Stimulated activated CD4-positive, alpha-beta T cell treated with anti-CD3 and anti-CD28 coated beads, Interleukin-1b, Interleukin-23, amount 100 ng/mL, for 48 hours (primary cell): ENCODE data around the gene TRAK2.
"Not testable (repeated sequence)": the region's sequence is repeated elsewhere in the genome, so short reads cannot be mapped to it uniquely, and the experiment has no call there.

Experiments
- DNase-seq: peaks from one replicate; pipeline ENCODE4 v3.0.0-alpha.2; 2020

The TRAK2 gene

GRCh38 chr2:201450954-201451291, 335 bp downstream of the TRAK2 start:
- DNase-seq: no peak

DNA sequence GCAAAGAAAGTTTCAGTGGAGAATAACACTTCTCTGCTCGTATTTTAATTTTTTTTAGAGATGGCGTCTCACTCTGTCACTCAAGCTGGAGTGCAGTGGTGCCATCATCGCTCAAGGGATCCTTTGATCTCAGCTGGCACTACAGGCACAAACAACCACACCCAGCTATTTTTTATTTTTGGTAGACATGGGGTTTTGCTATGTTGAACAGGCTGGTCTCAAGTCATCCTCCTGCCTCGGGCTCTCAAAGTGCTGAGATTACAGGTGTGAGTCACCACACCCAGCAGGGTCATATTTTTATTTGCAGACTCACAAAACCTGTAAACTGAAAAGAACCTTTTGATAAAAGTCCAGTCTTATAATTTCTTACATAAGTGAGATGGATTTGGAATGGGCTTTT, 2.6 kb downstream of the TRAK2 start:
- peak; percentile 28 for DNase-seq

DNA sequence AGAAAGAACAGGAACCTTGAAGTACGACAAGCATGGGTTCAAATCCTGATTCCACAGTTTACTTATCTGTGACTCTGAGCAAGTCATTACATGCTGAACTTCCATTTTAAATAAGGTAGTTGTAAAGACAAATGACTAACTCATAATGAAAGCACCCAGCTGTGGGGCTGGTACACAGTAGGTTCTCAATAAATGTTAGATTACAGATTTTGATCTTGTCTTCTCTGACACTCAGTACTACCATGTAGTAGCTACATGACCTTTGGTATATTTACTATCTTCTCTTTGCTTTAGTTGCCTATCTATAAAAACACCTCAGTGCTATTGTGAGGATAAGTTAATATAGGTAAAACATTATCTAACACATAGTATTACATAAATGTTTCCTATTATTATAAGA, 3.2 kb downstream of the TRAK2 start:
- DNase-seq: peak; percentile 17

- DNase-seq: no peak
Observed at GRCh38 chr2:201447086-201447485, 4.2 kb downstream of the TRAK2 start.

DNA sequence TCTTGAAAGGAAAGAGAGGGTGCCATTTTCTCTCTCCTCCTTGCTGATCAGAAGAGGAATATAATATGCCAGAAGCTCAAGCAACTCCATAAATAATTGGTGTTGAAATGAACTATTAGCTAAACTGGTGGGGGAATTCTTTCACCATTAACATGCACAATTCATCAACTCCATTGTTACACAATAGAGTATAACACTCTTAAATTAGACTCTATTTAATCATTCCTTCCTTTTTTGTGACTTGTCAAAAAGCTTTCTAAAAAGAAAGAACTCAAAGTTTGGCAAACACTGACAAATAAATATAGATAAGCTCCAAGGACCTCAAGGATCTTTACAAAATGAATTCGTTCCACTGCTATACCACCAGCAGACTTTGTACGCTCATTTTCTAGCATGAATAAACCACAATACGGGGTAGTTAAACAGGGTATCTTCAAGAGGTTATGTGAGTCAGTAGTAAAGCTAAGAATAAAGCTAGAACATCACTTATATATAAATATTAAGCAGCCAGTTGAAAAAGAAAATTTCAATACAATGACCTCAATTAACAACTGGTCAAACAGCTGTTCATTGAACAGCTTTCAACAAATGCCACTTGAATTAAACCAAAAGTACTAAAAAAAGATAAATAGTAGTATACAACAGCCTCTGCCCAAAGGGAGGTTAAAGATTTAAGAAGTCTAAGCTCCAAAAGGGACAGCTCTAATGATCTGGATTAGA, 6.4 kb downstream of the TRAK2 start:
- no peak for DNase-seq

DNA sequence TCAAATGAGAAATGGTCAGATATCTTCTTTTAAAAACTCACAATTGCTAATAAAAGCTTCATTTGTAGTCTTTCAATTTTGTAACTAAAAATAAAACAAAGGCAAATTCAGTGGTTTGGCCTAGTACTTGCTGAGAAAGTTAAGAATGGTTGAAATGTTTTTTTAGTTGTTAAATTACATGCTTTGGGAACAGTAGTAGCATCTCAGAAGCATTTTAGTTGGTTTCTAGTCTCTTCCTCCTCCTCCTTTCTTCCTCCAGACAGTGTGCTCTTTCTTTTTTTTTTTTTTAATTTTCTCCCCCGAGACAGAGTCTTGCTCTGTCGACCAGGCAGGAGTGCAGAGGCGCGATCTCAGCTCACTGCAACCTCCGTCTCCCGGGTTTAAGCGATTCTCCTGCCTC, 9.8 kb downstream of the TRAK2 start:
- no peak for DNase-seq

DNA sequence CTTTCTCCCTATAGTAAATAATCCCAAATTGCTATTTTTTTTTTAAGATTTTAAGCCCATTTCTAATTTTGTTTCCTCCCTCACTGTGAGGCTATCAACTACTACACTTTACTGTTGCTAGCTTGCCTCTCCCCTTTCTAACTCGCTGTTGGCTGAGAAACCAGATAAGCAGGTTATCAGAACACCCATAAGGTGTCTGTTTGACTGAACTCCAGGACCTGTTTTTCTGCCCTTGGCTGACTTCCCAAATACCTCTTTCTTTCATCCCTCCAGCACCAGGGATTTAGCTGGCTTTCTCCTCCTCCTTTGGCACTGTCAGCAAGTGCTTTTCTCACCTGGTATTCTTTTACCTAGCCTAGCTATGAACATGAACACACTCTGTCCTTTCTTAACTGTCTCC, 11.1 kb downstream of the TRAK2 start:
- DNase-seq: no peak

- not testable (repeated sequence) for DNase-seq
Observed at GRCh38 chr2:201439336-201439922, 11.8 kb downstream of the TRAK2 start.

DNA sequence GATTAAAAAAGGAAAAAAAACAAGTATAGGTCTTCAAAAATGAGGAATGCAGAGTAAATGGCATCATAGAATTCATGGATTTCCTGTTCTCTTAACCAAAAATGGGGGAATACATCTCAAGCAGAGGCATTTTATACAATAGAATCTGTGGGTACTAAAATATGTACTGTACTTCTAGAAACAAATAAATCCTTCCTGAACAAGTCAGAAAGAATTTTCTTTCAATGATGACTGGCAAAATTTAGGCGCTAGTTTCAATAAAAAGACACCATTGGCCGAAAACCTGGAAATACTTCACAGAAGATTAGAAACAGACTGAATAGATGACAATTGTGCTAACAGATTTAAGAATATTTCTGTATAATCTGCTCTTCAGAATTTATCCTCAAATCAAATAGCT, 15.1 kb downstream of the TRAK2 start:
- DNase-seq: no peak

DNA sequence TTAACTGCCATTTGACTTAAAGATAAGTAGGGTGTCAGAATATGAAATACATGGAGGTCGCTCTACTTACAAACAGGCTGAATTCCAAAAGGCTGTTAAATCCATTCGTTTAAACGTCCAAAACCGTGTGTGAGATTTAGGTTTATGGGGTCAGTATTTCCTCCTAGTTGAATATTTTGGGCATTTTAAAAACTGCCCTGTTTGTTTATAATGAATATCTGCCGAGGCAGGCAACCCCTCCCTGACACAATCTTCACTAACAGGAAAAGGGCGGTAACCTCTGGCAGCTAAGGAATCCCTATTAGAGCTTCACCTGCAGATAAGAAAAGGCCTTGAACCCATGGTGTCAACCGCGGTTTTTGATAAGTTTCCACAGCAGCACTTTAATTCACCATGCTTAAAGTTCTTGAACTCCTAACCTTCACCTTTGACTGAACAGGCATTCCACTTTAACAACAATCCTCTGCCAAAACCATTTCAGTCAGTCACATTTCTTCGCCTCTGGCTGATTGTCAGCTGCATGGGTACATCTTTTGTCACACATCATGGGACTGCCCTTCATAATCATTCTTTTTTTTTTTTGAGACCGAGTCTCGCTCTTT, 17.8 kb downstream of the TRAK2 start:
- DNase-seq: no peak

DNA sequence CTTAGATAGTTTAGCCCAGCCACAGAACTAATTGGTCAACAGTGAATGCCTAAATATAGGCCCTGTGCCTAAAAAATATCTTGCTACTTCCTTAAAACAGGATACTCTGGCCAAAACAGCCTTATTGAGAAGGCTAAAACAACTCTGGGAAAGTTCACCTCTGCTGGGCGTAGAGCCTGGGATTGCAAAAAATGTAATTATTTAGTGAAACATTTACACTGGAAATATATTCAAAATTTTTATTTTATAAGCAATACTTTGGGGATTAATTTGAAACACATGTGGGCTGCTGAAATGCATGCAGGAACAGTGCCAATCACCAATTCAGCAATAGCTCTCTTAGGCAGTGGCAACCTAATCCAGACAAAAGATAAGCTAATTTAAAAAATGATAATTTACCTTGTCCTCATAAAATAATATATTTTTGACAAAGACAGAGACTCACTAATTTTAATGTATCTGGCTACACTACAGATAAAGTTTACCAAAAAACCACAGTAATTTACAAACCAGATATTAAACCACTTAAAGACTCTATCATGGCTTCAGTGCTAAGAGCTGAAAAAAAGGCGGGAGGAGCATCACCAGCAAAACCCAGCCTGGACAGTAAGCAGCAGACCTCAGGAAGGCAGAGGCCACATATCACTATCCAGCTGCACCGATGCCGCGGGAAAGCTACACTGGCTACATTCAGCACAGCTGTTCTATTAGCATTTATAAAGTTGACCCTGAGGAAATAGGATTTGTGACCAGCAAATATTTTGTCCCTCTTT, 18.5 kb downstream of the TRAK2 start:
- no peak for DNase-seq

DNA sequence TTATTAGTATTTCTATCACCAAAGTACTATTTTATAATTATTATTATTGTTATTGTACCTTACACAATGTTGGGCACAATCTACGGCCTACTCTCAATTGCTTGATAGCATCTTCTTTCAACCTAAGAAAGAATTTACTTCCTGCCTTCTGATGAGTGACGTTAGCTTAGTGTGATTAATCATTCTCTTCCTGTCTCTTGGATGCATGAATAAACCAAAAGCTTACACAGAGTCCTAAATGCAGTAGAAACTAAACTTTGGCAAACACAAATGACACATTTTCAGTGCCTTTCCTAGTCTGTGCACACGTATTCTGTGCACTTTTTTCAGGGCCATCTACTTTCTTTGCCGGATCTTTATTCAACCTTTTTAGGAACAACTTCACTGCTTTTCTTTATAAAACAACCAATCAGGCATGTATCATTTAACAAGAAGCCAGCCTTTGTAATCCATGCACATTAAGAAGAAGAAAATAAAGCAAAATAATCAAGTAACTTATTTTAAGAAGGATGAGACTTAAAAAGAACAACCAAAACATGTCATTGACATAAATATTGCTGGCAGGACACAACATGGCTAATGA, 19.1 kb downstream of the TRAK2 start:
- no peak for DNase-seq

GRCh38 chr2:201430839-201431238, 20.4 kb downstream of the TRAK2 start:
- DNase-seq: no peak

DNA sequence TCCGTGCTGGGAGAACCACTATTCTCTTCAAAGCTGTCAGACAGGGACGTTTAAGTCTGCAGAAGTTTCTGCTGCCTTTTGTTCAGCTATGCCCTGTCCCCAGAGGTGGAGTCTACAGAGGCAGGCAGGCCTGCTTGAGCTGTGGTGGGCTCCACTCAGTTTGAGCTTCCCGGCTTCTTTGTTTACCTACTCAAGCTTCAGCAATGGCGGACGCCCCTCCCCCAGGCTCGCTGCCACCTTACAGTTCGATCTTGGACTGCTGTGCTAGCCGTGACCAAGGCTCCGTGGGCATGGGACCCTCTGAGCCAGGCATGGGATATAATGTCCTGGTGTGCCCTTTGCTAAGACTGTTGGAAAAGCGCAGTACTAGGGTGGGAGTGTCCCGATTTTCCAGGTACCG, 20.9 kb downstream of the TRAK2 start:
- DNase-seq: not testable (repeated sequence)

DNA sequence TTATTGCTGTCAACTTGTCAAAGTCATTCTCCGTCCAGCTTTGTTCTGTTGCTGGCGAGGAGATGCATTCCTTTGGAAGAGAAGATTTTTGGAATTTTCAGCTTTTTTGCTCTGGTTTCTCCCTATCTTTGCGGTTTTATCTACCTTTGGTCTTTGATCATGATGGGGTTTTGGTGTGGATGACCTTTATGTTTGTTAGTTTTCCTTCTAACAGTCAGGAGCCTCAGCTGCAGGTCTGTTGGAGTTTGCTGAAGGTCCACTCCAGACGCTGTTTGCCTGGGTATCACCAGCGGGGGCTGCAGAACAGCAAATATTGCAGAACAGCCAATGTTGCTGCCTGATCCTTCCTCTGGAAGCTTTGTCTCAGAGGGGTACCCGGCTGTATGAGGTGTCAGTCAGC, 21.4 kb downstream of the TRAK2 start:
- not testable (repeated sequence) for DNase-seq

DNA sequence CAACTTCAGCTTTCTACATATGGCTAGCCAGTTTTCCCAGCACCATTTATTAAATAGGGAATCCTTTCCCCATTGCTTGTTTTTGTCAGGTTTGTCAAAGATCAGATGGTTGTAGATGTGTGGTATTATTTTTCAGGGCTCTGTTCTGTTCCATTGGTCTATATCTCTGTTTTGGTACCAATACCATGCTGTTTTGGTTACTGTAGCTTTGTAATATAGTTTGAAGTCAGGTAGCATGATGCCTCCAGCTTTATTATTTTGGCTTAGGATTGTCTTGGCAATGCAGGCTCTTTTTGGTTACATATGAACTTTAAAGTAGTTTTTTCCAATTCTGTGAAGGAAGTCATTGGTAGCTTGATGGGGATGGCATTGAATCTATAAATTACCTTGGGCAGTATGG, 22.9 kb downstream of the TRAK2 start:
- not testable (repeated sequence) for DNase-seq

- no peak for DNase-seq
Observed at GRCh38 chr2:201425952-201426351, 25.3 kb downstream of the TRAK2 start.

- DNase-seq: no peak
Observed at GRCh38 chr2:201420442-201421113, 30.7 kb downstream of the TRAK2 start.

GRCh38 chr2:201419986-201420385, 31.3 kb downstream of the TRAK2 start:
- no peak for DNase-seq

DNA sequence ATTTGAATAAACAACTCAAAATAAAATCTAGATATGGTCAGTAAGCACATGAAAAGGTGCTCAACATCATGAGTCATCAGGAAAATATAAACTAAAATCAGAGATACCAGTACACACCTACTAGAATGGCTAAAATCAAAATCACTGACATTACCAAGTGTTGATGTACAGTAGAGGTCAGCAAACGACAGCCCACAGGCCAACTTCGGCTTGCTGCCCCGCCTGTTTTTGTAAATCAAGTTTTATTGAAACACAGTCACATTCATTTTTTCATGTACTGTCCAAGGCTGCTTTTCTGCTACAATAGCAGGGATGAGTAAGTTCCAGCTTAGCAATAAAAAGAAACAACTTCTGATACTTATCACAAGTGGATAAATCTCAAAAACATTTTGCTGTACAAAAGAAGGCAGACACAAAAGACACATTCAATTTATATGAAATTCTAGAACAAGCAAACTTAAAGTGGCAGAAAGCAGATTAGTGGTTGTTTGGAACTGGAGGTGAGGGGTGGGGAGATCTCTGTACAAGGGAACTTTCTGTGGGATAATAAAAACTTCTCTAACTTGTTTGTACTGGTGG, 32.1 kb downstream of the TRAK2 start:
- no peak for DNase-seq

DNA sequence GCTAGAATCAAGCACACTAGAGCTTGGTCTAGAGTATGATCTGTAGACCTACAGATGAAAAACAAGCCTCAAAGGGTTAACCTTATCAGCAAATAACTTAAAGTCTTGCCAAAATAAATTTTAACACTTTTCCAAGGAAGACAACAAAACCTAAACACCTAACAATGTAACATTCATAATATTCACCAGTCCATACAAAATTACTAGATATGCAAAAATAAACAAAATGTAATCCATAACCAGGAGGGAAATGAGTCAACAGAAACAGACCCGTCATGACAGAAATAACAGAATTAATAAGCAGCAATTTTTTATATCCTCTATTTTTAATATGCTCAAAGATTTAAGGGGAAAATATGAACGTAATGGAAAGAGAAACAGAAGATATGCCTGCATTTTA, 36.1 kb downstream of the TRAK2 start:
- DNase-seq: no peak
